Testis (tissue), 2 donors: ENCODE measurements around the gene SPP1.

Experiments used
- CTCF ChIP-seq, 3 experiments: fragments of 450-650 bp in 2 of 3; fragments of 200-600 bp in 1 of 3; sonication (generic) in 1 of 3; IDR thresholded peaks; one replicate each; pipeline ENCODE4 v1.5.1; 2016 to 2019; ENCODE audit warnings: antibody characterized with exemption in 3 of 3, mild to moderate bottlenecking in 2 of 3, moderate library complexity in 1 of 3
- POLR2A ChIP-seq: fragments of 450-650 bp; IDR thresholded peaks from one replicate; pipeline ENCODE4 v1.6.1; 2017; ENCODE audit warnings: antibody characterized with exemption, mild to moderate bottlenecking, moderate library complexity

GRCh38 chr4:88005946-88006345 lies 30.4 kb downstream of the SPP1 start:
- TF ChIP-seq CTCF (IDR thresholded peaks at IDR 0.05) = no peak
- TF ChIP-seq POLR2A = no peak
